ENCODE results near the gene FXYD3. TPM values are rescaled to one million over a fixed set of nuclear protein-coding genes. Genes with fewer than 3 reads are reported as not detected.

FXYD3 gene
- total RNA-seq, 1 donor from 2014 or later: not detected

DNA sequence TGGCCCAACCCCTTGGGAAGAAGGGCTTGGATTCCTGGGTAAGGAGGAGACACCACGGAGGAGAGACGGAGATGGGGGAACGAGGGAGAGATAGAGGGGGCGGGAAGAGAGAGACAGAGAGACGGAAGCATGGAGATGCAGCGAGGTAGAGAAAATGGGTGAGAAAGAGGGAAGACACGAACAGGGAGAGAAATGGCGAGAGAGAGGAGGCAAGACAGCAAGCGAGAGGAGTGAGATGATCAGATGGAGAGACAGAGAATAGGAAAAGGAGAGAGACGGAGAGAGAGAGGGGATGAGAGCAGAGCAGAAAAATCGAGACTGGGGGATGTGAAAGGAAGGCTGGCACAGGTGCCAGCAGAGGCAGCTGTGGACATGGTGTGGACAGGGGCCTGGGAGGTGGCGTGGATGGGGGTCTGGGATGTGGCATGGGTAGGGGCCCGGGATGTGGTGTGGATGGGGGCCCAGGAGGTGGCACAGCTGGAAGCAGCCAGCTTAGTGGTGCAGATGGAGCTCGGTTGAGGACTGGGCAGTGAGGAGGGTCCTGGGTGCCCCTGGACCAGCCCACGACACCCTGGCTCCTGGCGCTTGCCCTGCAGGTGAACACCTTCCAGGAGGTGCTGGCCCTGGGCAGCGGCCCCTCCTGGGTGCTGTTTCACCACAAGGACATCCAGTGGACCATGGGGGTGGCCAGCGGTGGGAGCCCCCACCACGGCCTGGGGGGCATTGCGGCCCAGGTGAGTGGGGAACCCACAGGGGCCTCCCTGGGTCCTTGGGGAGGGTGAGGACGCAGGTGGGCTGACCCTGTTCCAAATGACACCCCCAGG lies 40.2 kb upstream of the FXYD3 start:
- no peak overlapping the region for H3K27ac ChIP-seq (ENCODE audit: low read depth, low read length)
- H3K27me3 ChIP-seq (ENCODE audit: control insufficient read depth in 3 of 3, insufficient read depth in 3 of 3, low read length in 3 of 3): no peaks in the 10 kb centered on the region
- no peak overlapping the region for H3K9ac ChIP-seq (ENCODE audit: low read depth in 1 of 3, low read length in 3 of 3)
- H3K9me3 ChIP-seq (ENCODE audit: control insufficient read depth in 3 of 3, low read length in 3 of 3): peaks cover 3 to 4% (median 3%) of the 10 kb centered on the region in 3 donors
- no peaks in the 10 kb centered on the region for H3K4me1 ChIP-seq (ENCODE audit: control insufficient read depth in 3 of 3, insufficient read depth in 3 of 3, low read length in 3 of 3)
- no peak overlapping the region for H3K4me3 ChIP-seq (ENCODE audit: low read length in 3 of 3)
- no peaks in the 10 kb centered on the region for H3K36me3 ChIP-seq (ENCODE audit: control insufficient read depth in 3 of 3, insufficient read depth in 3 of 3, low read length in 3 of 3)

DNA sequence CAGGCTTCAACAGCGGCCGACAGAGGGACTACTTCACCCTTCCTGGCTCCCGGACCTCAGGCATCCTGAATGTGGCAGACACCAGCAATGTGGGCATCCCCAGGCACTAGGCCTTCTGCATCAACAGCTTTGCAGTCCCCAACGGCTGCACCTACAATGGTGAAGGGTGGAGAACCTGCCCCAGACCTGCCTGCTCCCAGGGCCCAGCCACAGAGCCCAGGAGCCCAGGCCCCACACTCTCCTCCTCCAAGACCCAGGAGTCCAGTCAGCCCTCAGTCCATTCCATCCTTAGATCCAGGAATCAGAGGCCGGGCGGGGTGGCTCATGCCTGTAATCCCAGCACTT lies 39.6 kb upstream of the FXYD3 start:
- Histone ChIP-seq H3K27me3 (ENCODE audit: control insufficient read depth in 3 of 3, insufficient read depth in 3 of 3, low read length in 3 of 3) (no peaks in the 10 kb centered on the region), H3K36me3 (ENCODE audit: control insufficient read depth in 3 of 3, insufficient read depth in 3 of 3, low read length in 3 of 3) (no peaks in the 10 kb centered on the region), H3K9ac (ENCODE audit: low read depth in 1 of 3, low read length in 3 of 3) (no peak overlapping the region), H3K27ac (ENCODE audit: low read depth, low read length) (no peak overlapping the region), H3K9me3 (ENCODE audit: control insufficient read depth in 3 of 3, low read length in 3 of 3) (no peaks in the 10 kb centered on the region), H3K4me3 (ENCODE audit: low read length in 3 of 3) (no peak overlapping the region), H3K4me1 (ENCODE audit: control insufficient read depth in 3 of 3, insufficient read depth in 3 of 3, low read length in 3 of 3) (peaks cover 0 to 5% (median under 1%) of the 10 kb centered on the region in 3 donors)

DNA sequence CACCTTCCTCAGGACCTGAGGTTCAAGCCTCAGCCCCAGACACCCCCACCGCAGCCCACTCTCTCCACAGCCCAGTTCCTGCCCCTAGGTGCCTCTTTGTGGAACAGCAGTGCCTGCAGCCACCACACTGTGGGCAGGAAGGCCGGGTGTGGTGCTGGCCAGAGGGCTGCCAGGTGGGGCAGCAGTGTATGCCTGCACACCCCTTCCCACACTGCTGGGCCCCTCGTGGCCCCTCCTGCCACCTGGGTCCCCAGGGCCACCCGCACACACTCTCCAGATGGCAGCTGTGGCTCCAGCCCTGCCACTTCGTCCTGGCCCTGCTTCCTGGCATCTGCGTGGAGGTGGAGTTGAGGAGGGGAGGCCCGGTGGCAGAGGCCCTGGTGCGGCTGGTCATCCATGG lies 39.0 kb upstream of the FXYD3 start:
- Histone ChIP-seq H3K4me3 (ENCODE audit: low read length in 3 of 3) (no peak overlapping the region), H3K27me3 (ENCODE audit: control insufficient read depth in 3 of 3, insufficient read depth in 3 of 3, low read length in 3 of 3) (no peaks in the 10 kb centered on the region), H3K9ac (ENCODE audit: low read depth in 1 of 3, low read length in 3 of 3) (no peak overlapping the region), H3K27ac (ENCODE audit: low read depth, low read length) (no peak overlapping the region), H3K9me3 (ENCODE audit: control insufficient read depth in 3 of 3, low read length in 3 of 3) (no peaks in the 10 kb centered on the region), H3K36me3 (ENCODE audit: control insufficient read depth in 3 of 3, insufficient read depth in 3 of 3, low read length in 3 of 3) (no peaks in the 10 kb centered on the region), H3K4me1 (ENCODE audit: control insufficient read depth in 3 of 3, insufficient read depth in 3 of 3, low read length in 3 of 3) (peaks cover 0 to 8% (median 4%) of the 10 kb centered on the region in 3 donors)

DNA sequence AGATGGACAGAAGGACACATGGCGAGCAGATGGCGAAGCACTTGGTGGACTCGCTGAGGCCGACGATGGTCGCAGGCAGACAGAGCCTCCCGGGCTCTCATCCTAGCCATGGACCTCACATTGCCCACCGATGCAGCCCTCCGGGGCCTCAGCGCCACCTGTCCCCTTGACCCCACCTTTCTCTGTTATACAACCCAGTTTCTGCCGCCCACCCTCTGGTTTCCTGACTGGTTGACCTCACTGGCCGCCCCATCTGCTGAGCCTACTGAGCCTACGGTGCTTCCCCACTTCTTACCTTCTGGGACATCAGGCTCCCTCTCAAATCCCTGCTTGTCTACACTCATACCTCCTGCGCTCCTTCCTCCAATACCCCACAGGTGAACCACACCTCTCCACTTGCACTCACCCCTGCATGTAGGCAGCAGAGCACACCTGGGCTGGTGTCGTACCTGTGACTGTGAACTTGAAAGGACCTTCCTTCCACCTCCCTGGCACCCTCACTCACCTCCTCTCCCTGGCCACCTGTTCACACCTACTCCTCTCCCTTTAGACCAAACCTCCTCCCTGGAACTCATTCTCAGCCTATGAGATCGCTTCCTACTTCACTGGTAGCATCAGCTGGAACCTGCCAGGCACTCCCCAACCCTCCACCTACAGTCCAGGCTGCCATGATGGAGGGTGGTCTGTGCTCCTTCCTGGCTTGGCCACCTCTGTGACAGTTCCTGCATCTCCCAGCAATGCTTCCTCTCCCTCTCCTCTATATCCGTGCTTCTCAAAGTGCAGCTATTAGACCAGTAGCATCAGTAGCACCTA lies 38.0 kb upstream of the FXYD3 start:
- Histone ChIP-seq H3K27me3 (ENCODE audit: control insufficient read depth in 3 of 3, insufficient read depth in 3 of 3, low read length in 3 of 3) (no peaks in the 10 kb centered on the region), H3K36me3 (ENCODE audit: control insufficient read depth in 3 of 3, insufficient read depth in 3 of 3, low read length in 3 of 3) (no peaks in the 10 kb centered on the region), H3K4me1 (ENCODE audit: control insufficient read depth in 3 of 3, insufficient read depth in 3 of 3, low read length in 3 of 3) (peaks cover 0 to 8% (median 4%) of the 10 kb centered on the region in 3 donors), H3K9ac (ENCODE audit: low read depth in 1 of 3, low read length in 3 of 3) (no peak overlapping the region), H3K9me3 (ENCODE audit: control insufficient read depth in 3 of 3, low read length in 3 of 3) (no peaks in the 10 kb centered on the region), H3K4me3 (ENCODE audit: low read length in 3 of 3) (no peak overlapping the region), H3K27ac (ENCODE audit: low read depth, low read length) (no peak overlapping the region)

DNA sequence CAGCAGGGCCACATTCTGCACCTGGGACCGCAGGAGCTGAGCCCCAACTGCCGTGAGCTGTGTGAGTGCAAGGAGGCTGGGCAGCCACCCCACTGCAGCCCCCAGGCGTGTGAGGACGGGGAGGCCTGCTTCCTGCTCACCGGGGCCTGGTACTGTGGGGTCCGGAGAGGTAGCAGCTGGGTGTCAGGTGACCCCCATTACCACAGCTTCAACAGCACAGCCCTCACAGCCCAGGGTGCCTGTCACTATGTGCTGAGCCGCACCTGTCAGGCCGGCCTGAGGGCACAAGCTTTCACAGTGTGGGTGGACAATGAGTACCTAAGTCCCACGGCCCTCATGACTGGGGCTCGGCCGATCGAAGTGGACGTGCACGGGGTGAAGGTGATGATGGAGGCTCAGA lies 35.8 kb upstream of the FXYD3 start:
- Histone ChIP-seq H3K36me3 (ENCODE audit: control insufficient read depth in 3 of 3, insufficient read depth in 3 of 3, low read length in 3 of 3) (no peaks in the 10 kb centered on the region), H3K4me1 (ENCODE audit: control insufficient read depth in 3 of 3, insufficient read depth in 3 of 3, low read length in 3 of 3) (peaks cover 0 to 8% (median 4%) of the 10 kb centered on the region in 3 donors), H3K9ac (ENCODE audit: low read depth in 1 of 3, low read length in 3 of 3) (no peak overlapping the region), H3K4me3 (ENCODE audit: low read length in 3 of 3) (no peak overlapping the region), H3K9me3 (ENCODE audit: control insufficient read depth in 3 of 3, low read length in 3 of 3) (no peaks in the 10 kb centered on the region), H3K27me3 (ENCODE audit: control insufficient read depth in 3 of 3, insufficient read depth in 3 of 3, low read length in 3 of 3) (no peaks in the 10 kb centered on the region), H3K27ac (ENCODE audit: low read depth, low read length) (no peak overlapping the region)

DNA sequence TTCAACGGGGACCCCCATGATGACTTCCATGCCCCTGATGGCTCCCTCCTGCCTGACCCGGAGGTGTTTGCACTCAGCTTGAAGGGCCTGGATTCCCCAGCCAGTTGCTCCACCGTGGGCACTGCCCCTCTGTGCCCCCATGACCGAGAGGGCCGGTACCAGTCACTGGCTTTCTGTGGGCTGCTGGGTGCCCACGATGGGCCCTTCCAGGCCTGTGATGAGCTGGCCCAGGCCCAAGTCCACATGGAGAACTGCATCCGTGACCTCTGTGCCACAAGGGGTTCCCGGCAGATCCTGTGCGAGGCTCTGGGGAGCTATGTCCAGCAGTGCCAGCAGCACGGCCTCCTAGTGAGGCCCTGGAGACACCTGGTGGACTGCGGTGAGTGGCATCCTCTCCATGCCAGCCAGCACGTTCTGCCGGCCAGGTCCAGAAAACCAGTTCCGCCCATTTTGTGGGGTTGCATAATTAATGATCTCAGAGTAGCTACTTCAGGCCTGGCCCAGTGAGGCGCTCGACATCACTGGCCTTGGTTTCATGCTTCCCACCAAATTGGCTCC lies 34.9 kb upstream of the FXYD3 start:
- Histone ChIP-seq H3K9me3 (ENCODE audit: control insufficient read depth in 3 of 3, low read length in 3 of 3) (no peaks in the 10 kb centered on the region), H3K27ac (ENCODE audit: low read depth, low read length) (no peak overlapping the region), H3K27me3 (ENCODE audit: control insufficient read depth in 3 of 3, insufficient read depth in 3 of 3, low read length in 3 of 3) (no peaks in the 10 kb centered on the region), H3K9ac (ENCODE audit: low read depth in 1 of 3, low read length in 3 of 3) (peak overlapping the region in 1 of 3 donors; percentile 33), H3K4me1 (ENCODE audit: control insufficient read depth in 3 of 3, insufficient read depth in 3 of 3, low read length in 3 of 3) (peaks cover 0 to 9% (median 4%) of the 10 kb centered on the region in 3 donors), H3K4me3 (ENCODE audit: low read length in 3 of 3) (no peak overlapping the region), H3K36me3 (ENCODE audit: control insufficient read depth in 3 of 3, insufficient read depth in 3 of 3, low read length in 3 of 3) (no peaks in the 10 kb centered on the region)

DNA sequence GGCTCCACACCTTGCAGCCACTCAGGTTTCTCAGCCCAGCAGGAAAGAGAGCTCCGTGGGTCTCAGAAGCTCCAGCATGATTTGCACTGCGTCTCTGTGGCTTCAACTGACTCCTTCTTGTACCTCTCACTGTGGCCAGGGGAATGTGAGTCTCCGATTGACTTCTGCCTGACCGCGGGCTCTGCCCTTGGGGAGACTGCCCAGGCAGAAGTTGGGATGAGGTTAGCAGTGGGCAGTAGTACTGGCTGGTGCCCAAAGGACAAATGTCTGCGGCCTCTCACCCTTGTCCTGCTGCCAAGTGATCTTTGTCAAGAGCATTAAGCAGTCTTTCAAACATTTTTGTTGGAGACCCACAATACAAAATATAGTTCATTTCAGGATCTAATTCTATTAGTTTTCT lies 34.4 kb upstream of the FXYD3 start:
- no peaks in the 10 kb centered on the region for H3K27me3 ChIP-seq (ENCODE audit: control insufficient read depth in 3 of 3, insufficient read depth in 3 of 3, low read length in 3 of 3)
- no peak overlapping the region for H3K4me3 ChIP-seq (ENCODE audit: low read length in 3 of 3)
- peaks cover under 1 to 11% (median 6%) of the 10 kb centered on the region in 3 donors for H3K4me1 ChIP-seq (ENCODE audit: control insufficient read depth in 3 of 3, insufficient read depth in 3 of 3, low read length in 3 of 3)
- H3K9me3 ChIP-seq (ENCODE audit: control insufficient read depth in 3 of 3, low read length in 3 of 3): no peaks in the 10 kb centered on the region
- H3K27ac ChIP-seq (ENCODE audit: low read depth, low read length): no peak overlapping the region
- H3K36me3 ChIP-seq (ENCODE audit: control insufficient read depth in 3 of 3, insufficient read depth in 3 of 3, low read length in 3 of 3): no peaks in the 10 kb centered on the region
- H3K9ac ChIP-seq (ENCODE audit: low read depth in 1 of 3, low read length in 3 of 3): peak overlapping the region in 1 of 3 donors; percentile 33

DNA sequence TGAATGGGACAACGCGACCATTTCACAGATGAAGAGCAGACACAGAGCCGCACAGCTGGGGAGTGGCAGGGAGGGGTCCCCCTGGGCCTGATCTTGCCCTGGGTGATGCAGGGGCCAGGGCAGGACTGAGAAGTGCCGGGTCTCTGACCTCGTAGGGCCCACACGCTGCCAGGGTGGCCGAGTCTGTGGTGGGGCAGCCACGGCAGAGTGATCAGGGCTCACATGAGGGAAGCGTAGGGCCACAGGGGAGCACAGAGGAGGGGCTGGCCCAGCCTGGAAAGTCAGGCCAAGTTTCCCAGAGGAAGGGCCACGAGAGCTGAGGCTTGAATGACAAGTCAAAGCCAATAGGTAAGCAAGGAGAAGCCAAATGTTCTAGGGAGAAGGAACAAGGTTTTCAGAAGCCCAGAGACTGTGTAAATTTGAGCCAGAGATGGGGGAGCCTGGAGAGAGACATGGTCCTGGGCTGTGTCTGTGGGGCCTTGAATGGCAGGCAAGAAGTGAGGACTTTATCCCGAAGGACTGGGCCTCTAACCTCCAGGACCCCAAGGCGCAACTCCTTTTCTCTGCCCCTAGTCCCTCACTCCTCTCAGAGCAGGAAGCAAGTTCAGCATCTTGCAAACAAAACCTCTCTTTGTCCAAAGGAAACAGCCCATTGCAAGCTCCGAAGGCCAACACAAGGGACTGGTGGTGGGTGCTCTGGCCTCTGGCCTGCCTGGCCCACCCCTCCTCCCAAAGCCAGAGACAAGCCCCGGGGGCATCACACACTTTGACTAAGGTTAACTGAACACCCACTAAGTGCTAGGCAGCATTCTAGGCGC lies 31.7 kb upstream of the FXYD3 start:
- Histone ChIP-seq H3K4me1 (ENCODE audit: control insufficient read depth in 3 of 3, insufficient read depth in 3 of 3, low read length in 3 of 3) (peaks cover 4 to 21% (median 18%) of the 10 kb centered on the region in 3 donors), H3K9me3 (ENCODE audit: control insufficient read depth in 3 of 3, low read length in 3 of 3) (no peaks in the 10 kb centered on the region), H3K36me3 (ENCODE audit: control insufficient read depth in 3 of 3, insufficient read depth in 3 of 3, low read length in 3 of 3) (no peaks in the 10 kb centered on the region), H3K4me3 (ENCODE audit: low read length in 3 of 3) (no peak overlapping the region), H3K9ac (ENCODE audit: low read depth in 1 of 3, low read length in 3 of 3) (no peak overlapping the region), H3K27ac (ENCODE audit: low read depth, low read length) (no peak overlapping the region), H3K27me3 (ENCODE audit: control insufficient read depth in 3 of 3, insufficient read depth in 3 of 3, low read length in 3 of 3) (peaks cover 0 to 3% (median 3%) of the 10 kb centered on the region in 3 donors)

DNA sequence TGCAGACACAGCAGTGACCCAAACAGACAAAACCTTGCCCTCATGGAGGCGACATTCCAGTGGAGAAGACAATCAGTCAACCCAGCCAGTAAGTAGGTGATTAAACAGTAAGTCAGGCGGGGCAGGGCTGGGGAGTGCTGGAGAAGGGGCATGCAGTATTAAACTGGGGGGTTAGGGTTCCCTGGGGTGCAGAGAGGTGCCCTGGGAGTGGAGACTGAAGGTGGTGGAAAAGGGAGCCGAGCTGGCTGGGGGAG lies 31.2 kb upstream of the FXYD3 start:
- Histone ChIP-seq H3K9ac (ENCODE audit: low read depth in 1 of 3, low read length in 3 of 3) (no peak overlapping the region), H3K27ac (ENCODE audit: low read depth, low read length) (no peak overlapping the region), H3K4me1 (ENCODE audit: control insufficient read depth in 3 of 3, insufficient read depth in 3 of 3, low read length in 3 of 3) (peaks cover 4 to 21% (median 18%) of the 10 kb centered on the region in 3 donors), H3K27me3 (ENCODE audit: control insufficient read depth in 3 of 3, insufficient read depth in 3 of 3, low read length in 3 of 3) (peaks cover 0 to 3% (median 3%) of the 10 kb centered on the region in 3 donors), H3K4me3 (ENCODE audit: low read length in 3 of 3) (no peak overlapping the region), H3K9me3 (ENCODE audit: control insufficient read depth in 3 of 3, low read length in 3 of 3) (no peaks in the 10 kb centered on the region), H3K36me3 (ENCODE audit: control insufficient read depth in 3 of 3, insufficient read depth in 3 of 3, low read length in 3 of 3) (no peaks in the 10 kb centered on the region)
